GM15510 (cell line): ENCODE data around the gene RAB15.

Experiments used
- POLR2A ChIP-seq: IDR thresholded peaks from 3 replicates; pipeline ENCODE4 v1.6.1; 2011; ENCODE audit warnings: borderline replicate concordance; ENCODE audit not compliant: insufficient read length; ENCODE audit errors: extremely low read depth

Gene RAB15

DNA sequence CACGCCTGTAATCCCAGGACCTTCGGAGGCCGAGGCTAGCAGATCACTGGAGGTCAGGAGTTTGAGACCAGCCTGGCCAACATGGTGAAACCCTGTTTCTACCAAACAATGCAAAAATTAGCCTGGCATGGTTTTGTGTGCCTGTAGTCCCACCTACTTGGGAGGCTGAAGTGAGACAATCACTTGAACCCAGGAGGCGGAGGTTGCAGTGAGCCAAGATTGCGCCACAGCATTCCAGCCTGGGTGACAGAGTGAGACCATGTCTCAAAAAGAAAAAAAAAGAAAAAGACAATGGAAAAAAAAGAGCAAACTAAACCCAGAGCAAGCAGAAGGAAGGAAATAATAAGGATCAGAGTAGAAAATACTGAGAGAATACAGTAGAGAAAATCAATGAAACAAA, 52.5 kb downstream of the RAB15 start:
- TF ChIP-seq POLR2A: no peak

DNA sequence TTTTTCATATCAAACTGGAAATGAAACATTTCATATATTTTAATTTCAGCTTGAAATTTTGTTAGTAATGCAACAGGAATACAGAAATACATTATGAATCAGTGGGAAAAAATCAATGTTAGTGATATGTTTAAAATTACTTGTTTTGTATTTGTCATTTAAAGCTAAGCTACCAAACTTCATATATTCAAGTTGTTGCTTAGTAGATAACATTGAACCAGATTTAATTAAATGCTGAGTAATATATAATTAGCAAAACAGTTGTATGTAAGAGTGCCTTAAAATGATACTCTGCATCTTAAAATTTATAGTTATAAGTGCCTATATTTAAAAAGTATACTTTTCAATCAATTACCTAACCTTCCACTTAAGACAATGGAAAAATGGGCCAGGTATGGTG, 52.9 kb downstream of the RAB15 start:
- no peak for TF ChIP-seq POLR2A

DNA sequence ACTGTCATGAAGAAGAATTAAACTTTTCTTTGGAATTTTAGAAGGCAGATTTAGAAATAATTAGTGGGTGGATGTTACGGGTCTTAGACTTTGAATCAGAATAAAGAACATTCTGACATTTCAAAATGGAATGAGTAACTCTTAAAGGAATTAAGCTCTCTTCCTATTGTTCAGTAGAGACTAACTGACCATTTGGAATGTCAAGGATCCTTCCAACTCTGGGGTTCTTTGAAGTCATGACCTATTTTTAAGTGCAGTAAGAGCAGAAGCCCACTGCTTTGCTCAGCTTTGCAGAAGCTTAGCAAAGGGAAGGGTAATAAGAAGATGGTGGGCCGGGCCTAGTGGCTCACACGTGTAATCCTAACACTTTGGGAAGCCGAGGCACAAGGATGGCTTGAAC, 53.9 kb downstream of the RAB15 start:
- TF ChIP-seq POLR2A: no peak

DNA sequence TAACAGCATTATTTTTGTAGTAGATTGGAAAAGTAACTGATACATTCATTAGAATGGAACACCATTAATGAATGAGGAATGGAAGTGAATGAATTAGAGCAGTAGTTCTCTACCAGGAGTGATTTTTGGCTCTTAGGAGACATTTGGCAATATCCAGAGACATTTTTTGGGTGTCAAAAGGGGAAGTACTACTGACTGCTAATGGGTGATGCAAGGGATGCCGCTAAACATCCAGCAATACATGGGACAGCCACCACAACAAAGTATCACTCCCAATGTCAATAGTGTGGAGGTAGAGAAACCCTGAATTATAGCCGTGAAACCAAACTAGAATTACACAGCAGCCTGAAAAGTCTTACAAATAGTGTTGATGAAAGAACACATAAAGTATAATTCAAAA, 56.3 kb downstream of the RAB15 start:
- no peak for TF ChIP-seq POLR2A

DNA sequence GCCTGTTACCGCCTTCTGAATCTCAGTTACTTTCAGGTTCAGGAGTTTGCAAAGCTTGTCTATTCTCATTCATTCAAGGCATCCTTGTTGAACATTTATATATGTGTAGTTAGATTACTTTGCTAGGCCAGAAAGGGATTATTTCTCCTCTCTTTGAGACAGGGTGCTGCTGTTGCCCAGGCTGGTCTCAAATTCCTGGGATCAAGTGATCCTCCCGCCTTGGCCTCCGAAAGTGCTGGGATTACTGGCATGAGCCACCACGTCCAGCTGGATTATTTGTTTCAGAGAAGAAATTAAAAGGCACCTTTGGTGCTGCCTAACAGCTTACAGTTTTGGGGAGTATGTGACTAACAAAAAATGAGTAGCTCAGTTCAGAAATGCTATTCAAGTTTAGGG, 57.1 kb downstream of the RAB15 start:
- TF ChIP-seq POLR2A: no peak

DNA sequence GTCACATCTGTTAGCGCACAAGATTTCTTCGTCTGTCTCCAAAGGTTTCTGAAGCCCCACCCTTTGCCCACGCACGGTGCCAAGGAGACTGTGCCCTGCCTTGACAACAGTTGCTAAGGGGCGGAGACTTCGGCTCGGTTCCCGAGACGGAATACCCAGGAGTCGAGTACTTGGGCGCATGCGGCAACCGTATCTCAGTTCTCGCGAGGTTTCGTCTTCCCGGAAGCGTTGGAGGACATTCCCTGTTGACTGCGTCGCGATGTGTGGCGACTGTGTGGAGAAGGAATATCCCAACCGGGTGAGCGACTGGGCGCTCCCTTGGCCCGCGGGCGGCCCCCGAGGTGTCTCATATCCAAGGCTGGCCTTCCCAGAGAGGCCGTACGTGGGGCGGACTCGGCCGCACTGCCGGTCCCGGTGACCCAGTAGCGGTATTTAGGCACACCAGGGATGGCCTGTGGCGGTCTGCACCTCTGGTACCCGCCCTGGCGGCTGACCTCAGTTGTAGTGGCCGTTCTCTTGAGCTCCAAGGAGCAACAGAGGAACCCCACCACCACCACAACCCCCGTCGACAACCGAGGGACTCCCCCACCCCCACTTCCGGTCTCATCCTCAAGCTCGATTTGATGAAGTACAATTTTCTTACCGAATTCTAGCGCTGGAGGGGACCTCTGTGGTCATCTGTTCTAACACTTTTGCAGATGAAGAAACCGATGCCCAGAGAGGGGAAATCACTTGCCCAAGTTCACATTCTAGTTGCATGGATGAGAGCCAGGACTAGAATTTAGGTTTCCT, 57.7 kb downstream of the RAB15 start, which contains the start of gene CHURC1:
Gene CHURC1, plus strand, starts transcription at position 219 of the 792 bp plus-strand sequence. Its CDS starts 41 bp downstream, at position 260.
- TF ChIP-seq POLR2A: peak; percentile 94

DNA sequence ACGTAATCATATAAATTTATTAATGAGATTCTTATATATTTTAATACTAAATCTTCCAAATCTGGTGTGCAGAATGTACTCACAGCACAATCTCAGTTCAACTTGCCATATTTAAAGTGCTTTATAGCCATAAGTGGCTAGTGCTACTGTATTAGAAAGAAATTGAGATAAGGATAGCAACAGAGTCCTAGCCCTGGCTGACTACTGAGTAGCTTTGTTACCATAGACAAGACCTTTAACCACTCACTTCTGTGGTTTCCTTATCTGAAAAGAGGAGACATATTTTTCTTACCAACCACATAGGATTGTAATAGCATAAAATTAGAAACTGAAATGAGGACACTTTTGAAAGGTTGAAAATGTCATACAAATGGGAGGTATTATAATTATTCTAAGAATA, 59.9 kb downstream of the RAB15 start:
- TF ChIP-seq POLR2A: no peak

DNA sequence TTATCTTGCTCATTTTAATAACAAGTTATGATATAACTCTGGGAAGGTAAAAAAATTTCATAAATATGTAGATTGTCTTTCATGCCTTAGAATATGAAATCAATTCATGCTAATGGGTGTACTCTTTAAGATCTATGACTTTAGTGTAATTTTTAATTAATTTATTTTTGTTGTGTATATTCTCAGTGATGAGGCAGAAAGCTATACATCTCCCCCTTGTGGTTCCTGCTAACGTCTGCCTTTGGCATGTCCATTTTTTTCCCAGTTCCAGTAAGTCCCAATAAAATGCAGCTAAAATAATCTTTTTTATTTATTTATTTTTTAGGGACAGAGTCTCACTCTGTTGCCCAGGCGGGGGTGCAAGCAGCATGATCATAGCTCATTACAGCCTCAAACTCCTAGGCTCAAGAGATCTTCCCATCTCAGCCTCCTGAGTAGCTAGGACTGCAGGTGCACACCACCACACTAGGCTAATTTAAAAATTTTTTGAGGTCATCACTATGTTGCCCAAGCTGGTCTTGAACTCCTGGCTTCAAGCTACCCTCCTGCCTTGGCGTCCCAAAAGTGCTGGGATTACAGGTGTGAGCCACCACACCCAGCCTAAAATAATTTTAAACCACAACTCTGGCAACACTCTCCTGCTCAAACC, 61.2 kb downstream of the RAB15 start:
- TF ChIP-seq POLR2A: no peak

DNA sequence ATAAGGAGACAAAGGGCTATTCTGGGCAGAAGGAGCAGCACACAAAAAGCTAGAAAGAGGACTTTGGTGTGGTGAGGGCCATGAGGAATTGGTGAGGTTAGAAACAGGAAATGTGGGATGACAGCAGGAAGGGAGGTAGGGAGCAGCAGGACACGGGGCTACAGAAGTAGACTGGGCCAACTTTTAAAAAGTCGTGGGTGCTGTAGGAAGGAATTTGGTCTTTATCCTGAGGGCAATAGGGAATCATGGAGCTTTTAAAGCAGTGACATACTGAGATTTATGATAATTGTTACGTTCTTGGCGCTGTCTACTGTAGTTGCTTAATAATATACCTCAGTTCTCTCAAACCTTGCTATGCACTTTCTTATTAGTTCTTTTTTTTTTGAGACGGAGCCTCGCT, 66.1 kb downstream of the RAB15 start:
- TF ChIP-seq POLR2A: no peak

DNA sequence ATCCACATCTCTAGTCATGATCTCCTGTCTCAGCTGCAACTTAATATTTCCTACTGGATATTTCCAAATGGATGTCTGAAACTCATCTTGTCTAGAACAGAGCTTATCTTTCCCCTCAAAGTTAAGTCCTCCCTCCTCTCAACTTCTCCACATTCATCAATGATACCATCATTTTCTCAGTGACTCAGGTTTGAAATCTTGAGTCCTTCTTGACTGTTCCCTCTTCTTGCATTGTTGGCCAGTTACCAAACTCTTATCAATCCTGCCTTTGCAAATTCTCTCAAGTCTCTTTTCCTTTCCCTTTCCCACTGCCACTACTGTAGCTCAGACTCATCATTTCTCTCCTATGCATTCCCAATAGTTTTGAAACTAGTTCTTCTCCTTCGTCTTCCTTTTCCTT, 72.2 kb downstream of the RAB15 start:
- no peak for TF ChIP-seq POLR2A
